GM15510 (cell line): ENCODE measurements around the gene EIF4E3.

Experiments used
- POLR2A ChIP-seq: IDR thresholded peaks from 3 replicates; pipeline ENCODE4 v1.6.1; 2011; ENCODE audit warnings: borderline replicate concordance; ENCODE audit not compliant: insufficient read length; ENCODE audit errors: extremely low read depth

EIF4E3 gene

GRCh38 chr3:71733319-71733718 lies 8.1 kb upstream of the EIF4E3 start:
- no peak for TF ChIP-seq POLR2A

GRCh38 chr3:71732637-71733036 lies 7.4 kb upstream of the EIF4E3 start:
- TF ChIP-seq POLR2A = no peak

GRCh38 chr3:71728632-71729342 lies 3.6 kb upstream of the EIF4E3 start:
- TF ChIP-seq POLR2A = no peak

GRCh38 chr3:71726146-71726545 lies 944 bp upstream of the EIF4E3 start:
- TF ChIP-seq POLR2A = no peak

GRCh38 chr3:71724584-71725270 lies 475 bp downstream of the EIF4E3 start:
- no peak for TF ChIP-seq POLR2A

GRCh38 chr3:71724171-71724453 lies 1.1 kb downstream of the EIF4E3 start:
- no peak for TF ChIP-seq POLR2A

- TF ChIP-seq POLR2A = no peak
These were observed 1.6 kb downstream of the EIF4E3 start for GRCh38 chr3:71723452-71724170.

GRCh38 chr3:71722693-71723092 lies 2.5 kb downstream of the EIF4E3 start:
- no peak for TF ChIP-seq POLR2A

- no peak for TF ChIP-seq POLR2A
These were observed 3.5 kb downstream of the EIF4E3 start for GRCh38 chr3:71721651-71722157.

GRCh38 chr3:71721002-71721401 lies 4.2 kb downstream of the EIF4E3 start:
- no peak for TF ChIP-seq POLR2A

GRCh38 chr3:71718072-71718471 lies 7.1 kb downstream of the EIF4E3 start:
- no peak for TF ChIP-seq POLR2A

- TF ChIP-seq POLR2A = no peak
These were observed 10.6 kb downstream of the EIF4E3 start for GRCh38 chr3:71714595-71714994.

- TF ChIP-seq POLR2A = no peak
These were observed 12.2 kb downstream of the EIF4E3 start for GRCh38 chr3:71713041-71713440.

- no peak for TF ChIP-seq POLR2A
These were observed 14.2 kb downstream of the EIF4E3 start for GRCh38 chr3:71710906-71711494.

- no peak for TF ChIP-seq POLR2A
These were observed 15.2 kb downstream of the EIF4E3 start for GRCh38 chr3:71709908-71710511.
